Measurements from ENCODE around the gene CAV2.

- no peak for TF ChIP-seq TAF1 (IDR thresholded peaks at IDR 0.05; ENCODE audit: control insufficient read depth, extremely low read depth, insufficient read depth, low read length, severe bottlenecking)
- no peak for TF ChIP-seq CEBPB (tag; IDR thresholded peaks at IDR 0.05)
These were observed 5.7 kb downstream of the CAV2 start for GRCh38 chr7:116505278-116505677.

Data from K562 (cell line).